ENCODE results near the gene LNX1. TPM values are rescaled to one million over a fixed set of nuclear protein-coding genes. Genes with fewer than 3 reads are reported as not detected.

LNX1 gene
- total RNA-seq, 1 donor from 2014 or later, result 32.1 TPM

DNA sequence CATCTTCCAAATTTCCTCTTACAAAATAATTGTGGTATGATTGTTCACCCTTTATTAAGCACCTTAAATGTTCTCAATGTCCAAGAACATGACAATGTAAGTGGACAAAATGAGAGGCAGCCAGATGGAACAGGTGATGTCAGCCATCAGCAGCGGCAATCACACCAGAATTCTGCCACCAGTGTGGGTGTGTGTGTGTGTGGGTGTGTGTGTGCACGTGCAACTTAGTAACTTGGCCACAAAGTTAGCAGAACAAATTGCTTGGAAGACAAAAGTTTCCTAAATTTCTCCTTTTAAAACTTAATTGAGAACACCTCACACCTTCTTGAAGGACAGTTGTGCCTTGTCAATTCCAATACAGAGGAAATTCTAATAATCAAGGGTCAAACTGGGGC is 18.7 kb downstream of the LNX1 start:
- no peak for DNase-seq (ENCODE audit: low spot score)

DNA sequence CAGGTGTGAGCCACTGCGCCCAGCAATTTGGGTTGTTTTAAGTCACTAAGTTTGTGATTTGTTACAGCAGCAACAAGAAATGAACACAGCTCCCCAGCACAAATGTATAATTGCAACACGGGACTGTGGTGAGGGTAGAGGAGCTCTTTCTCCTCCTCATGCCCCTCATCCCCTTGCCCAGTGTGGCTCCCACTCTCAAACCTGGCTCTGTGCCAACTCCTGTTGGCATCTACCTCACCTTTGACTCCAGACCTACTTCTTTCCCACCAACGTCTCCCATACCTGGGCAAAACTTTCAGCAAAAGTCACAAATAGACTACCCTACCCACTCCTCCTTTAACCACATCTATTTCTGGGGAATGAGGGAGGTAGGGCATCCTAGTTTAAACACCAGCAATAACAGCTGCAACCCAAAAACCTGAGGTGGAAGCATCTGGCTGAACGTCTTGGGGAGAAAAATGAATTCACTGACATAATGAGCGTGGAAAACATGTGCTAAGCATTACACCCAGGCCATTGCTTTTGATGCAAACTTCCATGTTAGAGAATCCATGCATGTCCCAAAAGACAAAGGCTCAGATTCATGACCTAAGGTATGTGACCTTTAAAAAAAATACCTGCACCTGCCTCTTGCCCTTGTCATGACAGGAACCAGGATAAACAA is 19.2 kb downstream of the LNX1 start:
- DNase-seq (ENCODE audit: low spot score), result no peak

DNA sequence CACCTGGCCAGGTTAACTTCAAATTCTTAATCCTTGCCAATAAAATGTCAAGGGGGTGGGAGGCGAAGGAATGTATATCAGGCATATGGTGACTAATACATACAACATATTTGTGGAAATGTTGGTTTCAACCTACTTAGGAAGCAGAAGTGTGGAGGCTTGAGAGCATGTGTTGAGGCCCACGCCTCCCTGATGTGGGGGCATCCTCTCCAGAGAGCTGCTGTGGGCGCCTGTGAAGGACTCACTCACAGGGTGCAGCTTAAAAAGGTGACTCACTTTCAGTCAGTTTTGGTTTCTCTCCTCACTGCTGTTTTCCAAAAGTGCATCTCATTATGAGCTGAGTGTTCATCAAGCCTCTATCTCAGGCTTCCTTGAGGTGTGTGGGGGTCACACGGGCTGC is 27.5 kb downstream of the LNX1 start:
- no peak for DNase-seq (ENCODE audit: low spot score)

DNA sequence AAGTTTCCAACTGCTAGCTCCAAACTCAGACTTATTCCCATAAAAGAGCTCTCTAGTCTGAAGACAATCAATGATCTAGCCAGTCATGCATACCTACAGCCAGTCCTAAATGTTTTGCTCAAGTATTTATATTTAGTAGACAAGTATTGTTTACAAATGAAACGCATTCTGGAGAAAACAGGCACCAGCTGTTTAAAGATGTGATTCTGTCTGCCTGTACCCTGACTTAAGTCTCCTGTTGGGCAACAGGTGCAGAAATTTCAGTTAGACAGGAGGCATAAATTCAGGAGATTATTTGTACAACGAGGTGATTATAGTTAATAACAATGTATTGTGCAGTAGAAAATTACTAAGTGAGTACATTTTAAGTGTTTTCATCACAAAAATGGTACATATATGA is 28.9 kb downstream of the LNX1 start:
- no peak for DNase-seq (ENCODE audit: low spot score)

DNA sequence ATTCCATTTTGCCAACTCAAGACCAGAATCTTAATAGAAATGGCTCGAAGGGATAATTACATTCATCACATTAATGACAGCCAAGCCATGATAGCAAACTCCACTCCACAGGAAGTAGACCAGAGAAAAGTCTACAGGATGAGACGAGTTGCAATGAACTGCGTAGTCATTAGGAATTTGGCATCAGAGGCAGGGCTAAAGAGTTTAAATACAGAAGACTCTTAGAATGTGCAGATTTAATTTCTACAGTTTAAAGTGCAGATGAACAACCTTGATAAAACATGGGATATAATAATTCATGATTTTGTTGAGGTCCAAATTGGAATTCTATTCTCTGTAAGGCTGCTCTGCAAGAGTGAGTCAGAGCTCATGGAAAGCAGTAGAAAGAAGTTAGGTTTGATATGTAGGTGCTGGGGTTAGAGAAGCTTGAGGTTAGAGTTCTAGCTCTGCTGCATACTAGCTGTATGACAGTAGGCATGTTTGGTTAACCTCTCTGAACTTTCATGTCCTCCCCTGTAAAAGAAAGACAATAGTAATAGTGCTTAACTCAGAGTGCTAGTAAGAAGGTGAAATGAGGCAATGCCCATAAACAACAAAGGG is 32.2 kb downstream of the LNX1 start:
- DNase-seq (ENCODE audit: low spot score), result no peak

DNA sequence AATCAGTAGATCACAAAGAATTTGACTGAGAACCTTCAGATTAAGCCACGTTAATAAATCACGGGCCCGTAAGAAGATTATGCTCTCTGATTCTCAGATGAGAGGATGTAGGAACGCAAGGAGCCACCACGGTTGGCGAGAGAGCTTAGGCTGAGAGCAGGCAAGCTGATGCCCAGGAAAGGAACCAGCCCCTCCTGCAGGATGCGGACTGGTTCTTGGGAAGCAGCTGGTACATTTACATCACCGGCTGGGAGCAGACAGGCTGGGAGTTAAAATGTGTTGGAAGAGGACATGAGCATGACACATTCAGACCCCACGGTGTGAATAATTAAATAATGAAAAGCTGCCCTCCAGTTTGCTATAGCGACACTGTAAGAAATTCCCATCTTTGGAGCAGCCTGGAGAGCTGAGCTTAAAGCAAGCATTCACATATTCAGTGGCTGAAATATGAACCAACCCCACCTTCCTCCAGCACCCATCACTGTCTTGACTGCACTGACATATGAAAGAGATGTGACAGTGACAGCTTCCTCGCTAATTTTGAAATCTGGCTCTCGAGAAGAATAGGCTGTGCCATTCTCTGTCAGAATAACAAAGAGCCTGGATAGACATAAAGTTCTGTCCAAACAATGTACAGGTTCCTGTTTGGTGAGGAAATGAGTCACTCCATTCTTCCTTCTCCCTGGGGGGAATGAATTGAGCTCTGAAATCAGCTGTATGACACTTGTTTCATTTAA is 33.1 kb downstream of the LNX1 start:
- no peak for DNase-seq (ENCODE audit: low spot score)

GRCh38 chr4:53557669-53558064 is 33.6 kb downstream of the LNX1 start:
- DNase-seq (ENCODE audit: low spot score), result no peak

GRCh38 chr4:53556651-53557050 is 34.6 kb downstream of the LNX1 start:
- DNase-seq (ENCODE audit: low spot score), result no peak

GRCh38 chr4:53553486-53554210 is 37.6 kb downstream of the LNX1 start:
- no peak for DNase-seq (ENCODE audit: low spot score)

GRCh38 chr4:53552711-53553110 is 38.6 kb downstream of the LNX1 start:
- no peak for DNase-seq (ENCODE audit: low spot score)

- DNase-seq (ENCODE audit: low spot score), result no peak
Measured at GRCh38 chr4:53551958-53552357, 39.3 kb downstream of the LNX1 start.

DNA sequence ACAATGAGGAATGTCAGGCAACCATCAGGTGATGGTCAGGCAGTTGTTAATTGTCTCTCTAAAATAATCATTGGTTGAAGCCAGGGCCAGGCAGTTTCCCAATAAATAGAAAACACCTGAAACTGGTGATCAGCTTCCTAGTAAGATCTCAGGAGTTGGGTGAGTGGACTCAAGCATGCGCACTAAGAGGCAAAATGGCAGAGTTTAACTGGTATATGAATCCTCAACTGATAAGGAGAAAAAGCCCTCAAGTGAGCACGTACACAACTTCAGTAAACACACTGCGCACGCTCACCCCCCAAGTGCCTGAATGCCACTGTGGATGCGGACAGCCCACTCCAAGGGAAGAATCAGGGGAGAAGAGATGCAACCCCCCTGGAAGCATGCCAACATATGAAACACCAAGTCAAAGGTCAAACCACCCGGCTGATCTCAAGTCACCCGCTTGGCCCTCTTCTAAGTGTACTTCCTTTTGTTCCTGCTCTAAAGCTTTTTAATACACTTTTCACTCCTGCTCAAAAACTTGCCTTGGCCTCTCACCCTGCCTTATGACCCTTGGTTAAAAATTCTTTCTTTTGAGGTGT is 39.9 kb downstream of the LNX1 start:
- no peak for DNase-seq (ENCODE audit: low spot score)

- DNase-seq (ENCODE audit: low spot score), result no peak
Measured at GRCh38 chr4:53548662-53549061, 42.6 kb downstream of the LNX1 start.

GRCh38 chr4:53547983-53548382 is 43.3 kb downstream of the LNX1 start:
- no peak for DNase-seq (ENCODE audit: low spot score)

DNA sequence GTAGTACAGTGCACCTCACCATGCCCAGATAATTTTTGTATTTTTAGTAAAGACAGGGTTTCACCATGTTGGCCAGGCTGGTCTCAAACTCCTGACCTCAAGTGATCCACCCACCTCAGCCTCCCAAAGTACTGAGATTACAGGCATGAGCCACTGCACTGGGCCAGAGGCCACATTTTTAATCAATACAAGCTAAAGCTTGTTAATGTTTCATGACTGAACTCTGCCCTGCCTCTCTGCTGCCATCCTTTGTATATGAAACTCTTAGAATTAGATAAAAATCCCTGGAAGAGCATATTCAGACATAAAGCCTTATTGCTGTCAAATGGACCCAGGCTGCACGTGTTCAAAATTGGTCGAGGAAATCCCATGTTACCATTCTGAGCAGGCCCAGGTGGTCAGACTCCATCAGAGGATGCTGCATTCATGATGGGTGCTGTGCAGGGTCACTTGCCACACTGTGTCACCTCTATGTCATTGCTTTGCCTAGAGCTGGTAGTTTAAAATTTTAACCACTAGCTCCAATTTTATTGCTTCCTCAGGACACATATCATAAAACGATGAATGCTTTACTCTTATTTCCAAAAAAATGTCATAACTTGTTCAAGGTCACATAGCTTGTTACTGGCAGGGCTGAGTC is 45.2 kb downstream of the LNX1 start:
- peak; percentile 47 for DNase-seq (ENCODE audit: low spot score)

GRCh38 chr4:53545273-53545672 is 46.0 kb downstream of the LNX1 start:
- DNase-seq (ENCODE audit: low spot score), result no peak

DNA sequence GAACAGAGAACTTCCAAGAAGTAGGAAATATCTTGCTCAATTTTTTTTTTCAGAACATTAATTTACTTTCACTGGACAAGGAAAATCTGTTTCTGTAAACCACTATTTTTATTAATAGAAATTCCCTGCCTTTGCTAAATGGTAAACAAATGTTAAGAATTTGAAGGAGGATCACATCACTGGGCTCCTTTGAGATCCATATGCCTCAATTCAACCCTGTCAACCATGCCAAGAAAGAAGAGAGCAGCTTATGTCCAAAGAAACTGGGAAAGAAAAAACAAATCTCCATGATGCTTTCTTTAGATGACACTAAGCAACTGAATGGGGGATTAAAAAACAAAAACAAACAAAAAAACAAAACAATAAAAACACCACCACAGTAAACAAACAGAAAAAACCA is 47.7 kb downstream of the LNX1 start:
- DNase-seq (ENCODE audit: low spot score), result no peak

GRCh38 chr4:53541577-53542206 is 49.6 kb downstream of the LNX1 start:
- DNase-seq (ENCODE audit: low spot score), result no peak

DNA sequence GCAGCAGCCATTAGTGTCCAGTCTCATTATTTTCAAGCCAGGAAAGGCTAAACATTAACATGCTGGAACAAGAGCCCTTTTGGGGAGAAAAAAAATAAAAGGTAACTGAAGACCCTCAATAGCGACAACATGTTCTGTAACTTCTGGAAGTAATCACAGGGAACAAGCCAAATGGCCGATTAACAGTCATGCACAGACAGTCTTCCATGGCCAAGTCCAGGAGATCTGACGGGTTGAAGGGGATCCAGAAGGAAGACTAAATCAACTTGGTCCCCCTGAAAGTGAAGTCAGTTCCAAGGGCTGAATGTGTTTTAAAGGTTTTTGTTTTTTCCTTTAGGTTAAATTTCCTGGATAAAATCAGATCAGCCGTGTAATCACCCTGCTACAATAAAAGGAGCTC is 52.5 kb downstream of the LNX1 start:
- DNase-seq (ENCODE audit: low spot score), result no peak

GRCh38 chr4:53537606-53538005 is 53.7 kb downstream of the LNX1 start:
- no peak for DNase-seq (ENCODE audit: low spot score)

GRCh38 chr4:53536328-53536727 is 55.0 kb downstream of the LNX1 start:
- no peak for DNase-seq (ENCODE audit: low spot score)
